Left forelimb (tissue), 1 donor: ENCODE measurements around the gene CCDC70.

Source experiments
- DNase-seq: peaks from one replicate; pipeline ENCODE4 v3.0.0-alpha.2; 2018; ENCODE audit warnings: low spot score

CCDC70 gene

GRCh38 chr13:51862957-51863356 lies 1.2 kb downstream of the CCDC70 start:
- DNase-seq: no peak

GRCh38 chr13:51865838-51866237 lies 4.1 kb downstream of the CCDC70 start:
- DNase-seq: no peak

GRCh38 chr13:51867062-51867461 lies 5.3 kb downstream of the CCDC70 start:
- no peak for DNase-seq

GRCh38 chr13:51869916-51870315 lies 8.1 kb downstream of the CCDC70 start:
- no peak for DNase-seq

- DNase-seq: no peak
Measured at GRCh38 chr13:51870616-51871015, 8.8 kb downstream of the CCDC70 start.

- DNase-seq: no peak
Measured at GRCh38 chr13:51873117-51873798, 11.5 kb downstream of the CCDC70 start.

GRCh38 chr13:51873837-51874236 lies 12.1 kb downstream of the CCDC70 start:
- no peak for DNase-seq

- DNase-seq: no peak
Measured at GRCh38 chr13:51874651-51875050, 12.9 kb downstream of the CCDC70 start.

GRCh38 chr13:51879133-51879532 lies 17.4 kb downstream of the CCDC70 start:
- no peak for DNase-seq

- no peak for DNase-seq
Measured at GRCh38 chr13:51881296-51881695, 19.5 kb downstream of the CCDC70 start.

- no peak for DNase-seq
Measured at GRCh38 chr13:51882570-51883225, 20.9 kb downstream of the CCDC70 start.

GRCh38 chr13:51883226-51883600 lies 21.4 kb downstream of the CCDC70 start:
- no peak for DNase-seq

- no peak for DNase-seq
Measured at GRCh38 chr13:51885651-51886050, 23.9 kb downstream of the CCDC70 start.

GRCh38 chr13:51887468-51887867 lies 25.7 kb downstream of the CCDC70 start:
- DNase-seq: no peak

GRCh38 chr13:51892657-51893056 lies 30.9 kb downstream of the CCDC70 start:
- DNase-seq: no peak

- no peak for DNase-seq
Measured at GRCh38 chr13:51894239-51894638, 32.5 kb downstream of the CCDC70 start.

- DNase-seq: no peak
Measured at GRCh38 chr13:51895906-51896888, 34.4 kb downstream of the CCDC70 start.

- no peak for DNase-seq
Measured at GRCh38 chr13:51900471-51900870, 38.7 kb downstream of the CCDC70 start.

- no peak for DNase-seq
Measured at GRCh38 chr13:51902776-51903175, 41.0 kb downstream of the CCDC70 start.

GRCh38 chr13:51905787-51906186 lies 44.0 kb downstream of the CCDC70 start:
- DNase-seq: no peak

- no peak for DNase-seq
Measured at GRCh38 chr13:51906581-51906980, 44.8 kb downstream of the CCDC70 start.

GRCh38 chr13:51907040-51907732 lies 45.4 kb downstream of the CCDC70 start:
- no peak for DNase-seq
